NK-92 (cell line): Measurements from ENCODE around the gene EXOC3L1.

Experiments
- DNase-seq: peaks from one replicate; lab custom pipeline; 2025; ENCODE audit not compliant: unreplicated experiment; lab: John Stamatoyannopoulos, UW

EXOC3L1 gene

GRCh38 chr16:67165121-67166078 lies 24.5 kb downstream of the EXOC3L1 start:
- DNase-seq = no peak

- DNase-seq = no peak
Observed at GRCh38 chr16:67164599-67165061, 25.3 kb downstream of the EXOC3L1 start, which contains the start of gene HSF4. HSF4 (plus strand) TSS chr16:67164745; CDS start chr16:67164812, 67 bp downstream.

- no peak for DNase-seq
Observed at GRCh38 chr16:67163999-67164558, 25.9 kb downstream of the EXOC3L1 start.

- DNase-seq = no peak
Observed at GRCh38 chr16:67163164-67163998, 26.6 kb downstream of the EXOC3L1 start.

- no peak for DNase-seq
Observed at GRCh38 chr16:67162506-67163163, 27.3 kb downstream of the EXOC3L1 start.

GRCh38 chr16:67161595-67162058 lies 28.3 kb downstream of the EXOC3L1 start:
- no peak for DNase-seq

- no peak for DNase-seq
Observed at GRCh38 chr16:67158637-67159600, 31.0 kb downstream of the EXOC3L1 start.

- DNase-seq = no peak
Observed at GRCh38 chr16:67157892-67158635, 31.9 kb downstream of the EXOC3L1 start.

- no peak for DNase-seq
Observed at GRCh38 chr16:67157106-67157748, 32.7 kb downstream of the EXOC3L1 start.

GRCh38 chr16:67156143-67156844 lies 33.6 kb downstream of the EXOC3L1 start:
- DNase-seq = no peak

GRCh38 chr16:67155295-67156142 lies 34.4 kb downstream of the EXOC3L1 start:
- DNase-seq = no peak

- DNase-seq = no peak
Observed at GRCh38 chr16:67154578-67155294, 35.2 kb downstream of the EXOC3L1 start.

GRCh38 chr16:67151431-67152097 lies 38.4 kb downstream of the EXOC3L1 start:
- DNase-seq = no peak

GRCh38 chr16:67150833-67151396 lies 39.0 kb downstream of the EXOC3L1 start, which contains the start of gene B3GNT9:
B3GNT9 (minus strand) TSS chr16:67150998; CDS start chr16:67150485, 513 bp downstream.
- DNase-seq = no peak
